Activated CD4-positive, alpha-beta memory T cell treated with anti-CD3 and anti-CD28 coated beads for 36 hours (primary cell): ENCODE results near the gene SPART. TPM values are rescaled to one million over a fixed set of nuclear protein-coding genes. Genes with fewer than 3 reads are reported as not detected.

Source experiments
- CTCF ChIA-PET: fragments of 350-600 bp; sonication (Branson Sonifier 250); formaldehyde crosslinking; loops from one replicate; lab custom pipeline; 2021; ENCODE audit warnings: antibody characterized with exemption, inconsistent platforms; lab: Charles Lee
- POLR2A ChIA-PET: fragments of 350-600 bp; sonication (Branson Sonifier 250); formaldehyde crosslinking; loops from one replicate; lab custom pipeline; 2021; ENCODE audit warnings: antibody characterized with exemption; lab: Charles Lee
- DNase-seq: peaks from one replicate; pipeline ENCODE4 v3.0.0-alpha.2; 2020
- H3K27ac Mint-ChIP-seq: one replicate; pipeline ENCODE4 v1.8.0; 2021; ENCODE audit warnings: mixed read lengths
- H3K27me3 Mint-ChIP-seq: one replicate; pipeline ENCODE4 v1.8.0; 2021; ENCODE audit warnings: mixed read lengths
- H3K36me3 Mint-ChIP-seq: one replicate; pipeline ENCODE4 v1.8.0; 2021; ENCODE audit warnings: mixed read lengths
- H3K4me1 Mint-ChIP-seq: one replicate; pipeline ENCODE4 v1.8.0; 2021; ENCODE audit warnings: low read depth, mixed read lengths
- H3K4me3 Mint-ChIP-seq: one replicate; pipeline ENCODE4 v1.8.0; 2021; ENCODE audit warnings: mild to moderate bottlenecking, mixed read lengths
- H3K9me3 Mint-ChIP-seq: one replicate; pipeline ENCODE4 v1.8.0; 2021; ENCODE audit warnings: mixed read lengths
- intact Hi-C: fragments of 100-400 bp; cut with micrococcal nuclease; formaldehyde crosslinking; loops from one replicate; pipeline ENCODE4 v1.15.1; 2023
- total RNA-seq, 2 experiments: library from RNA; stranded (reverse); gene quantifications; one replicate each; pipeline ENCODE4 v1.2.3, GENCODE V29; 2021

The SPART gene
- total RNA-seq, 2 experiments from 2014 or later: 22.4 to 22.5 TPM

DNA sequence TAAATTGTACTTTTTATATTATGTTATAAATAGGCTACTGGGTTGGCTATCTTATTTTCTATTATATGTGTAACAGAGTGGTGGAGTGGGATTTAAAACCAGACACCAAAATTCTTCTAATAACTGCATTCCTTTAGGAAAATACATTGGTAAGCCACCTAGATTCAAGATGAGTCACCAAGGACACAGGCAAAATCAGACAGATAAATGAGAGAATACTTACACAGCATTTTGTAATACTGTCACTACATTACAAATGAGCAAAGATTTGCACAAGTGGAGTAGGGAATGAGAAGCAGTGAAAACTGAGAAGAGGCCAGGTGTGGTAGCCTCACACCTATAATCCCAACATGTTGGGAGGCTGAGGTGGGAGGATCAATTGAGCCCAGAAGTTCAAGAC is 6.2 kb upstream of the SPART start:
- intact Hi-C loops: no loop called here
- no peak overlapping the region for H3K27ac Mint-ChIP-seq
- H3K27me3 Mint-ChIP-seq: peaks cover 2% of the 10 kb centered on the region
- no peaks in the 10 kb centered on the region for H3K9me3 Mint-ChIP-seq
- POLR2A ChIA-PET: no interaction called here
- no peak overlapping the region for H3K4me3 Mint-ChIP-seq
- CTCF ChIA-PET: no interaction called here
- no peaks in the 10 kb centered on the region for H3K36me3 Mint-ChIP-seq
- H3K4me1 Mint-ChIP-seq: no peaks in the 10 kb centered on the region
- no peak for DNase-seq

DNA sequence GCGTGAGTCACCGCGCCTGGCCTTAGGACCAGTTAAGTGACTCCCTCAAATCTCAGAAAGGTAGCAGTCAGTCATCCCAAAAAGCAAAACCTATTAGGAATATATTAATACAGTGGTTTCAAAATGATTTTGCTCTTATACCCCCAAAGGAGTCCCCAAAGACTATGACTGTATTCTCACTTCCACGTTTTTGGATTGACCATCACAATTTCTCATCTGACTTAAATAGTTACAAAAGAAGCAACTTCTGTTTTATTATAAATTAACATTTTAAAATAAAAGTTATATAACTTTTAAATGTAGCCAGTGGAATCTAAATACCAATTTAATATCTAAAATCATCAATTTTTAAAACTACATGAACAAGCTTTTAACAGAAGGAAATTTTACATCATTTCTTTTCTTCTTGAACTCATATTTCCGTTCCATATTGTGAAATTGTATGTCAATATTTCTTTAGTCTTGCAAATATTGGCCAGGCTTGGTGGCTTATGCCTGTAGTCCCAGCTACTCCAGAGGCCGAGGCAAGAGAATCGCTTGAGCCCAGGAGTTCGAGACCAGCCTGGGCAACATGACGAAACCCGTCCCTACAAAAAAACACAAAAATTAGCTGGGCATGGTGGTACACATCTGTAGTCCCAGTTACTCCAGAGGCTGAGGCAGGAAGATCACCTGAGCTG is 1.5 kb upstream of the SPART start:
- intact Hi-C loops: loop anchor here (2.0 kb wide), 3 partner anchors 51 to 711 kb away; partner anchors contain the start of genes CCDC169 and SUPT20H
- ChIA-PET CTCF (interaction anchor here (1.0 to 3.1 kb wide), 8 partner anchors 7 to 466 kb away, joined by 3 to 39 read pairs (median 5); partner anchors contain the start of gene CCDC169), POLR2A (no interaction called here)
- Mint-ChIP-seq H3K27me3 (no peaks in the 10 kb centered on the region), H3K4me3 (no peak overlapping the region), H3K4me1 (peaks cover 28% of the 10 kb centered on the region), H3K36me3 (no peaks in the 10 kb centered on the region), H3K9me3 (no peaks in the 10 kb centered on the region), H3K27ac (no peak overlapping the region)
- no peak for DNase-seq

- no peaks in the 10 kb centered on the region for H3K27me3 Mint-ChIP-seq
- DNase-seq: peak; percentile 51
- ChIA-PET POLR2A (interaction anchor here (0.8 kb wide), 1 partner anchor 33 kb away, joined by 3 read pairs; no protein-coding TSS in a partner anchor), CTCF (interaction anchor here (0.8 to 3.1 kb wide), 2 partner anchors 259 to 390 kb away, joined by 3 to 39 read pairs; no protein-coding TSS in a partner anchor)
- H3K36me3 Mint-ChIP-seq: no peaks in the 10 kb centered on the region
- peak overlapping the region; percentile 91 for H3K27ac Mint-ChIP-seq
- intact Hi-C loops: loop anchor here (1.0 to 2.0 kb wide), 9 partner anchors 37 to 713 kb away; partner anchors contain the start of genes ALG5, CCDC169, RFXAP and SUPT20H
- H3K9me3 Mint-ChIP-seq: no peaks in the 10 kb centered on the region
- H3K4me3 Mint-ChIP-seq: peak overlapping the region; percentile 81
- H3K4me1 Mint-ChIP-seq: peaks cover 43% of the 10 kb centered on the region
Observed at GRCh38 chr13:36345438-36346221, 564 bp downstream of the SPART start.

GRCh38 chr13:36344886-36345437 is 1.2 kb downstream of the SPART start:
- H3K27me3 Mint-ChIP-seq: no peaks in the 10 kb centered on the region
- H3K4me3 Mint-ChIP-seq: peak overlapping the region; percentile 81
- H3K36me3 Mint-ChIP-seq: no peaks in the 10 kb centered on the region
- DNase-seq: peak; percentile 19
- H3K27ac Mint-ChIP-seq: peak overlapping the region; percentile 91
- H3K9me3 Mint-ChIP-seq: no peaks in the 10 kb centered on the region
- intact Hi-C loops: no loop called here
- CTCF ChIA-PET: interaction anchor here (0.8 kb wide), 1 partner anchor 260 kb away, joined by 3 read pairs; no protein-coding TSS in a partner anchor
- POLR2A ChIA-PET: no interaction called here
- H3K4me1 Mint-ChIP-seq: peaks cover 45% of the 10 kb centered on the region

GRCh38 chr13:36344173-36344572 is 2.0 kb downstream of the SPART start:
- intact Hi-C loops: no loop called here
- no peak for DNase-seq
- H3K27me3 Mint-ChIP-seq: no peaks in the 10 kb centered on the region
- H3K36me3 Mint-ChIP-seq: no peaks in the 10 kb centered on the region
- peak overlapping the region; percentile 31 for H3K4me3 Mint-ChIP-seq
- H3K4me1 Mint-ChIP-seq: peaks cover 45% of the 10 kb centered on the region
- H3K27ac Mint-ChIP-seq: no peak overlapping the region
- ChIA-PET POLR2A (no interaction called here), CTCF (interaction anchor here (1.0 kb wide), 1 partner anchor 391 kb away, joined by 4 read pairs; no protein-coding TSS in a partner anchor)
- no peaks in the 10 kb centered on the region for H3K9me3 Mint-ChIP-seq

GRCh38 chr13:36343766-36344165 is 2.4 kb downstream of the SPART start:
- Mint-ChIP-seq H3K27ac (no peak overlapping the region), H3K4me3 (peak overlapping the region; percentile 31), H3K36me3 (no peaks in the 10 kb centered on the region), H3K27me3 (no peaks in the 10 kb centered on the region), H3K9me3 (no peaks in the 10 kb centered on the region), H3K4me1 (peaks cover 48% of the 10 kb centered on the region)
- ChIA-PET POLR2A (no interaction called here), CTCF (interaction anchor here (1.0 kb wide), 1 partner anchor 392 kb away, joined by 4 read pairs; no protein-coding TSS in a partner anchor)
- DNase-seq: no peak
- intact Hi-C loops: no loop called here

- Mint-ChIP-seq H3K4me1 (peaks cover 55% of the 10 kb centered on the region), H3K4me3 (no peak overlapping the region), H3K9me3 (no peaks in the 10 kb centered on the region), H3K36me3 (no peaks in the 10 kb centered on the region), H3K27ac (no peak overlapping the region), H3K27me3 (no peaks in the 10 kb centered on the region)
- ChIA-PET CTCF (no interaction called here), POLR2A (no interaction called here)
- no peak for DNase-seq
- intact Hi-C loops: no loop called here
Observed at GRCh38 chr13:36342715-36343114, 3.5 kb downstream of the SPART start.

GRCh38 chr13:36341718-36342117 is 4.5 kb downstream of the SPART start:
- H3K27me3 Mint-ChIP-seq: no peaks in the 10 kb centered on the region

DNA sequence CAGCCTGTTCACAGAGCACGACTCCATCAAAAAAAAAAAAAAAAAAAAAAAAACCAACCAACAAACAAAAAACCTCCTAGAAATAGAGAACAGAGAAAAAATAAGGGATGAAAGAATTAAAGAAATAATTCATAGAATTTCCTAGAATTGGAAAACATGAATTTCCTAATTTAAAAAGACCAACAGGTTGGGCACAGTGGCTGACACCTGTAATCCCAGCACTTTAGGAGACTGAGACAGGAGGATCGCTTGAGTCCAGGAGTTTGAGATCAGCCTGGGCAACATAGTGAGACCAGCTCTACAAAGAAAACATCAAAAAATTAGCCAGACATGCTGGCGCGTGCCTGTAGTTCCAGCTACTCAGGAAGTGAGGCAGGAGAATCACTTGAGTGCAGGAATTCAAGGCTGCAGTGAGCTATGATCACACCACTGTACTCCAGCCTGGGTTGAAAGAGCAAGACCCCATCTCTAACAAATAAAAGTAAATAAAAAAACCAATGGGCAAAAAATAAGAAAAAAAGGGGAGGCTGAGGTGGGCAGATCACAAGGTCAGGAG is 6.5 kb downstream of the SPART start:
- no peak for DNase-seq
- intact Hi-C loops: no loop called here
- no peak overlapping the region for H3K27ac Mint-ChIP-seq
- no peak overlapping the region for H3K4me3 Mint-ChIP-seq
- peaks cover 60% of the 10 kb centered on the region for H3K4me1 Mint-ChIP-seq
- no peaks in the 10 kb centered on the region for H3K9me3 Mint-ChIP-seq
- ChIA-PET POLR2A (no interaction called here), CTCF (no interaction called here)
- no peaks in the 10 kb centered on the region for H3K27me3 Mint-ChIP-seq
- peaks cover 2% of the 10 kb centered on the region for H3K36me3 Mint-ChIP-seq

More at GRCh38 chr13:36341718-36342117, 4.5 kb downstream of the SPART start:
- no peaks in the 10 kb centered on the region for H3K36me3 Mint-ChIP-seq
- intact Hi-C loops: no loop called here
- H3K4me3 Mint-ChIP-seq: no peak overlapping the region
- H3K4me1 Mint-ChIP-seq: peaks cover 61% of the 10 kb centered on the region
- CTCF ChIA-PET: no interaction called here
- DNase-seq: no peak
- no peaks in the 10 kb centered on the region for H3K9me3 Mint-ChIP-seq
- POLR2A ChIA-PET: no interaction called here
- H3K27ac Mint-ChIP-seq: no peak overlapping the region

DNA sequence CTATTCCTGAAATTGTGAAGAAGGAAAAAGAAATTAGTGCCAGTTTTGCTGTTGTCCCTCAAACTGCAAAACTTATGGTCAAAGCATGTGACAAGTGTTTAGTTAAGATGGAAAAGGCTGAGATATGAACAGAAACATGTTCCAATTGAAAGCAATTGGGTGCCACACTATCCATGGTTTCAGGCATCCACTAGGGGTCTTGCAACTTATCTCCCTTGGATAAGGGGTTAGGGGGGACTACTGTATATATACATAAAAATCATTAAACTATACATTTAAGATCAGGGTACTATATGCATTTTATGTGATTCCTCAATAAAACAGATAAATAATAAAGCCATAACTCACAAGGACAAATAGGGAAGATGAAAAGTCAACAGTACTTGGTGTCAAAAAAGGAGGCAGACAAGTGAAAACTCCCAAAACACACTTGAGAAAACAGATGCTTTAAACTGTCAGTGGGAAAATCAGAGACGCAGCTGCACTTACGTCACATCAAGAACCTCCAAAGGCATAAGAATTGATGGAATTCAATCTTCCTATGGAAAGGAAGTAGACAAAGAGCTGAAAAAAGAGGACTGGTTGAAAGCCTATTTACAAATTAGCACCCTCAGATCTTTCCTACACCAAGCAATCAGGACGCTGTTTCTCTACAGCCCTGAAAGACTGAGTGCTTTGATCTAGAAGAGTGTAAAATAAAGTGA is 8.1 kb downstream of the SPART start:
- peaks cover 60% of the 10 kb centered on the region for H3K4me1 Mint-ChIP-seq

GRCh38 chr13:36332986-36333385 is 13.2 kb downstream of the SPART start:
- peaks cover 16% of the 10 kb centered on the region for H3K36me3 Mint-ChIP-seq
- POLR2A ChIA-PET: no interaction called here
- intact Hi-C loops: no loop called here
- H3K27ac Mint-ChIP-seq: no peak overlapping the region
- CTCF ChIA-PET: no interaction called here
- H3K27me3 Mint-ChIP-seq: no peaks in the 10 kb centered on the region
- H3K4me1 Mint-ChIP-seq: peaks cover 31% of the 10 kb centered on the region
- DNase-seq: no peak
- no peaks in the 10 kb centered on the region for H3K9me3 Mint-ChIP-seq
- no peak overlapping the region for H3K4me3 Mint-ChIP-seq

More for the DNA sequence above, 8.1 kb downstream of the SPART start:
- Mint-ChIP-seq H3K27ac (no peak overlapping the region), H3K4me3 (no peak overlapping the region), H3K27me3 (no peaks in the 10 kb centered on the region), H3K36me3 (peaks cover 6% of the 10 kb centered on the region), H3K9me3 (no peaks in the 10 kb centered on the region)
- ChIA-PET POLR2A (no interaction called here), CTCF (no interaction called here)
- intact Hi-C loops: no loop called here
- no peak for DNase-seq
